ENCODE measurements around the gene RPL28. TPM values are rescaled to one million over a fixed set of nuclear protein-coding genes. Genes with fewer than 3 reads are reported as not detected.

Gene RPL28
- total and polyA plus RNA-seq, 2 of the 13 experiments (the other 11 are each of a cell fraction or from before 2014, with no cell fraction given): 105 to 420 TPM

GRCh38 chr19:55384920-55385723 lies 610 bp upstream of the RPL28 start (continued):
- no peak for TF ChIP-seq ATF6 (CRISPR knock-in tag; conservative IDR thresholded peaks at IDR 0.05)
- no peak for TF ChIP-seq ZBTB26 (CRISPR knock-in tag; IDR thresholded peaks at IDR 0.05; ENCODE audit: borderline replicate concordance)
- no peak for TF ChIP-seq ZZZ3 (CRISPR knock-in tag; IDR thresholded peaks at IDR 0.05; ENCODE audit: borderline replicate concordance)
- TF ChIP-seq TFDP2 (CRISPR knock-in tag; IDR thresholded peaks at IDR 0.05): no peak
- no peak for TF ChIP-seq HCFC1 (IDR thresholded peaks at IDR 0.05; ENCODE audit: low read depth, low read length)
- TF ChIP-seq HMG20A (CRISPR knock-in tag; IDR thresholded peaks at IDR 0.05; ENCODE audit: borderline replicate concordance): no peak
- no peak for TF ChIP-seq ZNF264 (CRISPR knock-in tag; IDR thresholded peaks at IDR 0.05)
- TF ChIP-seq FOXA3 (CRISPR knock-in tag; IDR thresholded peaks at IDR 0.05): no peak
- no peak for TF ChIP-seq ARID5B (CRISPR knock-in tag; IDR thresholded peaks at IDR 0.05)
- TF ChIP-seq MED1 (CRISPR knock-in tag; IDR thresholded peaks at IDR 0.05): no peak
- TF ChIP-seq ZNF800 (CRISPR knock-in tag; IDR thresholded peaks at IDR 0.05): 0 out of 2 replicates have a peak, but pooled peaks have one; percentile 40
- TF ChIP-seq IRF9 (CRISPR knock-in tag; IDR thresholded peaks at IDR 0.05; ENCODE audit: borderline replicate concordance): no peak
- no peak for TF ChIP-seq DRAP1 (CRISPR knock-in tag; IDR thresholded peaks at IDR 0.05)

Measured in HepG2 (cell line).